ENCODE results near the gene ZNF750. TPM values are rescaled to one million over a fixed set of nuclear protein-coding genes. Genes with fewer than 3 reads are reported as not detected.

Gene ZNF750
- total and polyA plus RNA-seq, 2 experiments from 2014 or later: 0.13 to 0.17 TPM

- TF ChIP-seq ZNF462 (CRISPR knock-in tag; IDR thresholded peaks at IDR 0.05): no peak
- TF ChIP-seq ETS1 (IDR thresholded peaks at IDR 0.05): no peak
- TF ChIP-seq CREB1 (CRISPR knock-in tag; IDR thresholded peaks at IDR 0.05; ENCODE audit: low read depth): no peak
- no peak for TF ChIP-seq ZNF114 (CRISPR knock-in tag; IDR thresholded peaks at IDR 0.05)
Measured at GRCh38 chr17:82835122-82835521, 4.7 kb downstream of the ZNF750 start (continued).

GRCh38 chr17:82832881-82833475, 6.8 kb downstream of the ZNF750 start:
- no peak overlapping the region for H3K27ac ChIP-seq (ENCODE audit: low read depth)
- Mint-ChIP-seq H3K27me3 (ENCODE audit: insufficient read depth, low read depth, poor library complexity) (peaks cover 5% of the 10 kb centered on the region), H3K9me3 (no peaks in the 10 kb centered on the region; the same call in 2 of the 3 replicates), H3K36me3 (ENCODE audit: low read depth) (peaks cover 26% of the 10 kb centered on the region), H3K27ac (peak overlapping the region; percentile 40; the same call in 1 of the 2 replicates), H3K4me1 (peaks cover 36% of the 10 kb centered on the region), H3K4me3 (no peak overlapping the region)
- 0 out of 2 replicates have a peak, but pooled peaks cover 18% of the 10 kb centered on the region for H3K79me2 ChIP-seq (replicated peaks; ENCODE audit: insufficient read depth)
- H3K4me3 ChIP-seq: no peak overlapping the region
- H3K36me3 ChIP-seq (ENCODE audit: insufficient read depth): no peaks in the 10 kb centered on the region
- H3F3A ChIP-seq (replicated peaks; ENCODE audit: low read depth): 0 out of 2 replicates have a peak, but pooled peaks cover 6% of the 10 kb centered on the region
- H3K4me1 ChIP-seq (ENCODE audit: insufficient read depth): peaks cover 3% of the 10 kb centered on the region
- DNase-seq (ENCODE audit: low spot score) (no peak), ATAC-seq (no peak)
- no peak overlapping the region for H2AFZ ChIP-seq
- no peak overlapping the region for H3K4me2 ChIP-seq
- no peaks in the 10 kb centered on the region for H3K27me3 ChIP-seq (ENCODE audit: insufficient read depth)
- H3K9me2 ChIP-seq (ENCODE audit: insufficient read depth): no peaks in the 10 kb centered on the region
- H4K20me1 ChIP-seq (replicated peaks; ENCODE audit: insufficient read depth): peaks cover 5% of the 10 kb centered on the region
- no peak for TF ChIP-seq ZNF462 (CRISPR knock-in tag; IDR thresholded peaks at IDR 0.05)
- no peak for TF ChIP-seq ETS1 (IDR thresholded peaks at IDR 0.05)

Data from GM23338 (cell line).